ENCODE measurements around the gene JUNB. TPM values are rescaled to one million over a fixed set of nuclear protein-coding genes. Genes with fewer than 3 reads are reported as not detected.

Gene JUNB
- total and polyA plus RNA-seq, 2 of the 13 experiments (the other 11 are each of a cell fraction or from before 2014, with no cell fraction given): 7.7 to 8.2 TPM

GRCh38 chr19:12757544-12758274 lies 33.6 kb upstream of the JUNB start (continued):
- TF ChIP-seq SATB2 (CRISPR knock-in tag; IDR thresholded peaks at IDR 0.05) (no peak), ZBTB38 (CRISPR knock-in tag; IDR thresholded peaks at IDR 0.05) (peak; percentile 46; the same call in 1 of the 2 replicates), ZNF34 (CRISPR knock-in tag; IDR thresholded peaks at IDR 0.05; ENCODE audit: borderline replicate concordance) (no peak), ZNF512 (CRISPR knock-in tag; IDR thresholded peaks at IDR 0.05) (no peak), RBM39 (IDR thresholded peaks at IDR 0.05; ENCODE audit: low read depth, low read length, poor library complexity, severe bottlenecking) (peak; percentile 25), KMT2B (CRISPR knock-in tag; IDR thresholded peaks at IDR 0.05) (no peak), ZNF75D (CRISPR knock-in tag; IDR thresholded peaks at IDR 0.05; ENCODE audit: borderline replicate concordance) (no peak), GPN1 (CRISPR knock-in tag; IDR thresholded peaks at IDR 0.05; ENCODE audit: borderline replicate concordance) (no peak), CSRNP1 (CRISPR knock-in tag; IDR thresholded peaks at IDR 0.05) (no peak), GLI4 (CRISPR knock-in tag; IDR thresholded peaks at IDR 0.05; ENCODE audit: borderline replicate concordance) (no peak), BCLAF1 (IDR thresholded peaks at IDR 0.05) (no peak), PBX2 (CRISPR knock-in tag; IDR thresholded peaks at IDR 0.05) (no peak), TBX2 (CRISPR knock-in tag; IDR thresholded peaks at IDR 0.05; ENCODE audit: borderline replicate concordance) (peak; percentile 17; the same call in 1 of the 2 replicates), AKNA (CRISPR knock-in tag; IDR thresholded peaks at IDR 0.05; ENCODE audit: borderline replicate concordance) (no peak), ZNF547 (CRISPR knock-in tag; IDR thresholded peaks at IDR 0.05) (peak; percentile 32; the same call in 1 of the 2 replicates), ZNF879 (CRISPR knock-in tag; IDR thresholded peaks at IDR 0.05) (no peak)

All from HepG2 (cell line).